ENCODE measurements around the gene WNT3A. TPM values are rescaled to one million over a fixed set of nuclear protein-coding genes. Genes with fewer than 3 reads are reported as not detected.
"Not testable (repeated sequence)": the region's sequence is repeated elsewhere in the genome, so short reads cannot be mapped to it uniquely, and the experiment has no call there.

The WNT3A gene
- total RNA-seq, 6 experiments from 2014 or later = not detected

GRCh38 chr1:227971216-227971615 is 35.6 kb upstream of the WNT3A start:
- 89% methylated on average over 11 of the region's 17 CpGs for WGBS (ENCODE audit: insufficient coverage, low coverage, low lambda C conversion rate, missing lambda C conversion rate)
- H3K9me3 ChIP-seq; H3K27me3 ChIP-seq; H3K27ac ChIP-seq; H3K4me3 ChIP-seq; intact Hi-C loops (cut with DNase I); H3K4me1 ChIP-seq; DNase-seq; ATAC-seq; H3K36me3 ChIP-seq: not testable (repeated sequence)

DNA sequence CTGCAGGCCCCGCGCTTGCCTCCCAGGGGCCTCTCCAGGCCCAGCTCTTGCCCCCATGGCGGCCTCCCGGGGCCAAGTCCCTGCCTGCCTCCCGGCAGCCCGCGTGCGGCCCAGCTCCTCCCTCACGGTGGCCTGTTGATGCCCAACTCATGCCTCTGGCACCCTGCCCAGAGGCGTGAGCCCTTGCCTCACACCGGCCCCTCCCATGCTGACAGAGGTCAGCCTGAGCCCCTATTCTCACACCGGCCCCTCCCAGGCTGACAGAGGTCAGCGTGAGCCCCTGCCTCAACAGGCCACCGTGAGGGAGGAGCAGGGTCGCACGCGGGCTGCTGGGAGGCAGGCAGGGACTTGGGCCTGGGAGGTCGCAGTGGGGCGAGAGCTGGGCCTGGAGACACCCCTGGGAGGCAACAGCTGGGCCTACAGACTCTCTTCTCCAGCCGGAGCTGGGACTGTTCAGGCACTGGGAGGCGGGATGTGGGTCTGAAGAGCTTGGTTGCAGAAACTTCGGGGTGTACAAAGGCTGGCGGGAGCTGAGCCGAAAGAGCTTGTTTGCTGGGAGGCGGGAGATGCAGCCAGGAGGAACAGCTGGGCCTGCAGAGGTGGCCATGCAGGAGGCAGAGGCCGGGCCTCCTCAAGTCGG is 35.0 kb upstream of the WNT3A start:
- H3K27me3 ChIP-seq; ATAC-seq; H3K27ac ChIP-seq; H3K4me3 ChIP-seq; H3K9me3 ChIP-seq; H3K4me1 ChIP-seq; DNase-seq; intact Hi-C loops (cut with DNase I); H3K36me3 ChIP-seq: not testable (repeated sequence)
- WGBS (ENCODE audit: insufficient coverage, low coverage, low lambda C conversion rate, missing lambda C conversion rate) = 42% methylated on average over 4 of the region's 27 CpGs

DNA sequence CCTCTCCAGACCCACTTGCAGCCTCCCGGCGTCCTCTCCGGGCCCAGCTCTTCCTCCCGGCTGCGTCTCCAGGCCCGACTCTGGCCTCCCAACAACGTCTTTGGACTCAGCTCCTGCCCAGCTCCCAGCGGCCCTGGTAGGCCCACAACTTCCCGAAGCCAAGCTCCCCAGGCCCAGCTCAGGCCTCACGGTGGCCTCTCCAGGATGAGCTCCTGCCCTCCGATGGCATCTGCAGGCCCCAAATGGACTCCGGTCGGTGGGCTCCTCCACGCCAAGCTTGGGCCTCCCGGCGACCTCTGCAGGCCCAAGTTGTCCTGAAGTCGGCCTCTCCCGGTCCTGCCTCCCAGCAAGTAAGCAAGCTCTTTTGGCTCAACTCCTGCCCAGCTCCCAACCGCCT is 34.5 kb upstream of the WNT3A start:
- no CpG with 5 or more reads among the region's 19 CpGs for WGBS (ENCODE audit: insufficient coverage, low coverage, low lambda C conversion rate, missing lambda C conversion rate)
- H3K27me3 ChIP-seq; H3K27ac ChIP-seq; intact Hi-C loops (cut with DNase I); H3K36me3 ChIP-seq; H3K9me3 ChIP-seq; H3K4me1 ChIP-seq; DNase-seq; H3K4me3 ChIP-seq; ATAC-seq: not testable (repeated sequence)

DNA sequence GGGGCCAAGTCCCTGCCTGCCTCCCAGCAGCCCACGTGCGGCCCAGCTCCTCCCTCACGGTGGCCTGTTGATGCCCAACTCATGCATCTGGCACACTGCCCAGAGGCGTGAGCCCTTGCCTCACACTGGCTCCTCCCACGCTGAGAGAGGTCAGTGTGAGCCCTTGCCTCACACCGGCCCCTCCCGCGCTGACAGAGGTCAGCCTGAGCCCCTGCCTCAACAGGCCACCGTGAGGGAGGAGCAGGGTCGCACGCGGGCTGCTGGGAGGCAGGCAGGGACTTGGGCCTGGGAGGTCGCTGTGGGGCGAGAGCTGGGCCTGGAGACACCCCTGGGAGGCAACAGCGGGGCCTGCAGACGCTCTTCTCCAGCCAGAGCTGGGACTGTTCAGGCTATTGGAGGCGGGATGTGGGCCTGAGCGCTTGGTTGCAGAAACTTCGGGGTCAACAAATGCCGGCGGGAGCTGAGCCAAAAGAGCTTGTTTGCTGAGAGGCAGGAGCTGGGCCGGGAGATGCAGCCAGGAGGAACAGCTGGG is 33.9 kb upstream of the WNT3A start:
- H3K4me1 ChIP-seq; H3K36me3 ChIP-seq; intact Hi-C loops (cut with DNase I); H3K9me3 ChIP-seq; ATAC-seq; H3K27ac ChIP-seq; DNase-seq; H3K27me3 ChIP-seq; H3K4me3 ChIP-seq: not testable (repeated sequence)
- WGBS (ENCODE audit: insufficient coverage, low coverage, low lambda C conversion rate, missing lambda C conversion rate) = 70% methylated on average over 2 of the region's 22 CpGs

DNA sequence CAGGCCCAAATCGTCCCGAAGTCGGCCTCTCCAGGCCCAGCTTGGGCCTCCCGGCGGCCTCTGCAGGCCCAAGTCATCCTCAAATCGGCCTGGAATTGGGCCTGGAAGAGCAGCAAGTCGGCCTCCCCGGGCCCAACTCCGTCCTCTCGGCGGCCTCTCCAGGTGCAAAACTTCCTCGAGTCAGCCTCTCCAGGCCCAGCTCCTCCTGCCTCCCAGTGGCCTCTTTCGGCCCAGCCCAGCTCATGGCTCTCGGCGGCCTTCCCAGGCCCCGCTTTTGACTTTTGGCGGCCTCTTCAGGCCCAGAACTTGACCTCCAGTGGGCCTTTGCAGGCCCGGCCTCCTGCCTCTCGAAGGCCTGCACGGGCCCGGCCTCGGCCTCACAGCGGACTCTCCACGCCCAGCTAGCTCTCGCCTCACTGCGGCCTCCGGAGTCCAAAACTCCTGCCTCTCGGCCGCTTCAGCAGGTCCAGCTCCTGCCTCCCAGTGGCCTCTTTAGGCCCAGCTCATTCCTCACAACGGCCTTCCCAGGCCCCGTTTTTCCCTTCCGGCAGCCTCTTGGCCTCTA is 33.0 kb upstream of the WNT3A start:
- DNase-seq = not testable (repeated sequence)

DNA sequence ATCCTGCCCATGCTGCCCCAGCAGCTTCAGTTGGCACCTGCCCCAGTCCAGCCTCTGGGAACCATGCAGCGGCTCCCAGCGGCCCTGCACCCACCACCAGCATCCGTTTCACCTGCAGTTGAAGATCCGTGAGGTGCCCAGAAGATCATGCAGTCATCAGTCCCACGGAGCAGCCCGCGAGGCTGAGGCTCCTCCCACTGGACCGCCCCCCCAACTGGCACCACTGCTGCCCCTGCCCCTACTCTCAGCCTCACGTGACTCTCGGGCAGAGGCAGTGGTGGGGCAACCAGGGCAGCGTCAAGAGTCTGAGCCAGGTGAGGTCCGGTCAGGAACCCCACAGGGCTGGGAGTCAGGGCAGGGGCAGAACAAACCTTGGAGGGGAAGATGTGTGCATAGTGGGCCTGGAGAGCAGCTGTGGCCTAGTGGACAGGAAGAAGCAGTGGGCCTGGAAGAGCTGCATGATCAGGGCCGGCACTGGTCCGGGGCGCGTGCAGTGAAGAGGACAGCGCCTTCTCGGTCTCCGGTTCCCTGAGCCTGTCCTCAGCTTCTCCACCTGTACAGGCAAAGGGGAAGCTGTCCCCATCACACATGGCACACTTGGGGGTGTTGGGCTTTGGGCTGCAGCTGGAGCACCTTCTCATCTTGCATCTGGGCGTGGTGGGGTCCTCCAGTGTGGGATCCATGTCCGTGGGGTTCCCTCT is 31.1 kb upstream of the WNT3A start:
- intact Hi-C loops (cut with DNase I); H3K4me3 ChIP-seq; H3K36me3 ChIP-seq; ATAC-seq; H3K27me3 ChIP-seq; DNase-seq; H3K4me1 ChIP-seq; H3K27ac ChIP-seq; H3K9me3 ChIP-seq: not testable (repeated sequence)
- 93% methylated on average over 2 of the region's 21 CpGs for WGBS (ENCODE audit: insufficient coverage, low coverage, low lambda C conversion rate, missing lambda C conversion rate)

More for the DNA sequence above, 33.0 kb upstream of the WNT3A start:
- H3K4me1 ChIP-seq; H3K27ac ChIP-seq; H3K36me3 ChIP-seq; H3K27me3 ChIP-seq; H3K4me3 ChIP-seq; H3K9me3 ChIP-seq; ATAC-seq; intact Hi-C loops (cut with DNase I): not testable (repeated sequence)
- WGBS (ENCODE audit: insufficient coverage, low coverage, low lambda C conversion rate, missing lambda C conversion rate) = 91% methylated on average over 10 of the region's 32 CpGs

- DNase-seq (no peak), ATAC-seq (no peak)
- TF ChIP-seq, protein P1, sequence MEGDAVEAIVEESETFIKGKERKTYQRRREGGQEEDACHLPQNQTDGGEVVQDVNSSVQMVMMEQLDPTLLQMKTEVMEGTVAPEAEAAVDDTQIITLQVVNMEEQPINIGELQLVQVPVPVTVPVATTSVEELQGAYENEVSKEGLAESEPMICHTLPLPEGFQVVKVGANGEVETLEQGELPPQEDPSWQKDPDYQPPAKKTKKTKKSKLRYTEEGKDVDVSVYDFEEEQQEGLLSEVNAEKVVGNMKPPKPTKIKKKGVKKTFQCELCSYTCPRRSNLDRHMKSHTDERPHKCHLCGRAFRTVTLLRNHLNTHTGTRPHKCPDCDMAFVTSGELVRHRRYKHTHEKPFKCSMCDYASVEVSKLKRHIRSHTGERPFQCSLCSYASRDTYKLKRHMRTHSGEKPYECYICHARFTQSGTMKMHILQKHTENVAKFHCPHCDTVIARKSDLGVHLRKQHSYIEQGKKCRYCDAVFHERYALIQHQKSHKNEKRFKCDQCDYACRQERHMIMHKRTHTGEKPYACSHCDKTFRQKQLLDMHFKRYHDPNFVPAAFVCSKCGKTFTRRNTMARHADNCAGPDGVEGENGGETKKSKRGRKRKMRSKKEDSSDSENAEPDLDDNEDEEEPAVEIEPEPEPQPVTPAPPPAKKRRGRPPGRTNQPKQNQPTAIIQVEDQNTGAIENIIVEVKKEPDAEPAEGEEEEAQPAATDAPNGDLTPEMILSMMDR (IDR thresholded peaks at IDR 0.05) = no peak
- no peak for TF ChIP-seq POLR2A (IDR thresholded peaks at IDR 0.05)
- Histone ChIP-seq H3K27ac (no peak overlapping the region), H3K4me3 (no peak overlapping the region), H3K36me3 (no peaks in the 10 kb centered on the region), H3K27me3 (peaks cover 0 to 4% of the 10 kb centered on the region in 2 donors), H3K4me1 (no peaks in the 10 kb centered on the region), H3K9me3 (no peaks in the 10 kb centered on the region)
- 74% methylated on average over 2 of the region's 2 CpGs for WGBS (ENCODE audit: insufficient coverage, low coverage, low lambda C conversion rate, missing lambda C conversion rate)
- intact Hi-C loops (cut with DNase I) = no loop called here
Measured at GRCh38 chr1:227987181-227987580, 19.6 kb upstream of the WNT3A start.

Data from right lobe of liver (tissue), 6 donors.